ENCODE results near the gene PLXDC2.
A peak's percentile ranks its signal among the peaks of the same experiment; 100 is the strongest.

Gene PLXDC2

DNA sequence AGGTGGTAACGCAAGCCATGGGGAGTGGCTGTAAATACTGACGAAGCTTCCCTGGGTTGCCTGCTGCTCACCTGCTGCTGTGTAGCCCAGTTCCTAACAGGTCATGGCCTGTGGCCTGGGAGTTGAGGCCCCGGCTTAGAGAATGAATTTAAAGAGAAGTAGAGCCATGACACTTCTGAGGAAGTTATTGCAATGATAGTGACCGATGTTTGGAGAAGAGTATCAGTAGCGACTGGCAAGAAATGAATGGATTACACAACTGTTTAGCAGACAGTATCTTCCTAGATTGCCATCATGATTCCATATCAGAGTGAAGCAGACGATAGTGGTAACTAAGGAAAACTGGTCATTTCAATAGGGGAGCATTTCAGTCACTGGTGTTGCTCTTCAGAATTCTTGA, 249.6 kb downstream of the PLXDC2 start:
- DNase-seq = no peak

DNA sequence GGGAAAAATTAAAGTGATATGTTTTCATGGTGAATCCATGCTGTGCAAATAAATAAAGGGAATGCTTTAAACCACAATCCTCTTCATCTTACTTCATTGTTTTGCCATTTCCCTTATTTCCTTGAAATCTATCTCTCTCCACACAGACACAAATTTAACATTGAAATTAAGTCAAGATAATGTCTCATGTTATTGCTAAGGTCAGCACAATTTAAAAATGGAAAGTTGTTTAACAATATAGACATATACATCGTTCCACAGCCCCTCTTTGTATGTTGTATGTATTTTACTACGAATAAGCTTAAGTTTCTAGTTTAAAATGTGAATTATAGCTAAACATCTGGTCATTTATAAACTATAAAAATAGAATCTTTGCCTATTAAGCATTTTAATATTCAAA, 256.9 kb downstream of the PLXDC2 start:
- DNase-seq = no peak

DNA sequence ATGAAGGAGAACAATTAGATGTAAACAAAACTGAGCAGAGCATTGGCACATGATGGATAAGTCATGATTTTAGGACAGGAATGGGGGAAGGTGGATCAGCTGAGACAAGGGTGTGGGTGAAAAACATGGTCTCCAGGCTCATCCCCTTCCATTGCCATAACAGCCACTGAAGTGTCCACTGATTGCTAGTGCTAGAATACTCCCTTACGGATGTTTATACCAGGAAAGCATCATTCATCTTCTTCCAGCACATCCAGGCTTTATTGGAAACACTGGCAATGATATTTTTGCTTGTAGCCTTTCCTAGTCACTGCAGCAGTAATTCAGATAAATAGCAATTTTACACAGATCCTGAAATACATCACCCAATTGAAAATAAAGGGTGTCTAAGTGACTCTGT, 259.5 kb downstream of the PLXDC2 start:
- no peak for DNase-seq

DNA sequence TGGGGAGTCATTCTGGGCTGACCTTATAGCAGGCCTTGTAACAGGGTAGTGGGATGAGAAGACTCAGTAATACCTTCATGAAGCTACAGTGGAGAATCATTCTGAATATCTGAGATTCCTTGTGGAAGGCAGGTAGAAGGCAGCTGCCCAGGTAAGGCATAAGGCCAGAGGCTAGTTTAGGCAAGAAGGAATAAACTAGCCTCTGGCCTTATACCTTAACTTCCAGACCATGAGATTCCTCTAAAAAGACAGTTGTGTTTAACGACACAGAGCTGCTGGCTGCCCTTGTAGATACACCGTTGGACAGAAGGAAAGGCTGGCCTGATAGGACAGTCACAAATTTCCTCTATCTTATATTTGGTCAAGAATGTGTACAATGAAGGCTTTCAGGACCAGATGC, 268.2 kb downstream of the PLXDC2 start:
- no peak for DNase-seq

DNA sequence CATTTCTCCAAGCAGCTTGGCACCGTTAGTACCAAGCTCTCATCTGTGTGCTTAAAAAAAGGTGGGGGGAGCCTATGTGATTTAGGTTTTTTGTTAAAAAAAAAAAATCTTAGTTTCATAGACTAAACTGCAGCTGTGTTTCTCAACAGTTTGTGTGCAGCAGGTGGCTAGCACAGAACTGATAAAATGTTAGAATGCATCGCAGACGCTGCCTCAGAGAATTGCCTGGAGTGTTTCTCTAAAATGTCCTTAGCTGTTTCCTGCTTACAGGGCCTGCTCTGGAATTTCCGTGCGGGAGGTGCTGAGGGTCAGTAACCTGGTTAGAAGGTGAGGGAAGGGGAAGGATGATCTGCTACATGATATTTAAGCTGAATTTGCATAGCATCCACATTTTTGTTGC, 268.9 kb downstream of the PLXDC2 start:
- DNase-seq = no peak

DNA sequence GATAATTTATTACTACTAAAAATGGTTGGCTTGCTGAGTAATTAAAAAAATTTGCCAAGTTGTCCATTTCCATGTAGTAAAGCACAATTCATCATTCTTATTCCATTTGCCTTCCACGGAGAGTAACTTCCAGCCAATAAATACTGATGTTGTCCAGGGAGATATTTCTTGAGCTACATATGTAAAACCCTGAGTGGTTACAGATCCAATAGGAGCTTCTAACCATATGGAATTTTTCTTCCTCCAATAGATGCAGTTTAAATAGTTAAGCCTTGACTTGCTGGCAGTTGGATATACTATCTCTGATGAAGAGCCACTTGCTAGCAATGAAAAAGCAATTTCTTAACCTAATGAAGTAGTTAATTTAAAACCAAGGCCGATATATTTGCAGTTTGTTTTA, 271.1 kb downstream of the PLXDC2 start:
- DNase-seq = no peak

DNA sequence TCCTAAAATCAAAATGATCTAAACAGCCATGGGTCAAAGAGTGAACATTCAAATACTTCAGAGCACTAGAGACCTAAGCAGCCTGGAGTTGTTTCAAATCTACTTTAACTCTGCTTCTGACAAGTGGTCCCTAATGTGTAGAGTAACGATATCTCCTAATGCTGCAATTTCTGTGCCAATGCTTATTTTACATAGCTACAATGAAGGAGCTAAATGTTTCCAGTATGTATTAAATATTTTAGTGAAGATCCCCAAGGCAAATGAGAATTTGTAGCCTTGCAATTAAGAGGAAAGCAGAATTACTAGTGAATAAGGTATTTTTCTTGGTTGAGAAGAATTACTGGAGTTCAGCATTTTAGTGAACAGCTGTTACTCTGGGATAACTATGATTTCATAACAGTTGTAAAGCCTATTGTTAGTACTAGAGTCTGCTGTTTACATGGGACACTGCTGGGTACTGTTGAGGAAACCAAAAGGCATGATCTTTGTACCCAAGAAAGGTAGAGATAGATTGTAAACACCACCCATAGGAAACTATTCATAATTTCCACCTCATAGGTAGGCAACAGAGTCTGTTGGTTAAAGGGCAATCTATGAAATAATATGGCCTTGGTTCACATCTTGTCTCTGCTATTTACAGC, 271.9 kb downstream of the PLXDC2 start:
- no peak for DNase-seq

DNA sequence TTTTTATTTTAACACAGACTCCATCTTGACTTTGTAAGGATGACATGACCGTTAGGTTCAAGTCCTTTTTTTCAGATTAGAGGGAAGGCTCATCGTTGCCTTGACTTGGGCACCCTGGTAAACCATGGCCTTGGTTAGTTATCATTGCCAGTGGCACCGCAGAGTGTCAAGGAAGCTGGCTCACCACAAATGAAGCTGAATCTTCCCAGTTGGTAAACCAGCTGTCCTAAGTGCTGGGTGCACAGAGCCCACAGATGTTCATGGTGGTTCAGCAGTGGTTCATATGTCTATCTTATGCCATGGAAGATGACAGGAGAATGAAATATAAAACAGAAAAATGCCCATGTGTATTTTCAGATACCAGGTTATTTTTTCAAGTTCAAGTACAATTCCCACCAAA, 273.6 kb downstream of the PLXDC2 start:
- no peak for DNase-seq

DNA sequence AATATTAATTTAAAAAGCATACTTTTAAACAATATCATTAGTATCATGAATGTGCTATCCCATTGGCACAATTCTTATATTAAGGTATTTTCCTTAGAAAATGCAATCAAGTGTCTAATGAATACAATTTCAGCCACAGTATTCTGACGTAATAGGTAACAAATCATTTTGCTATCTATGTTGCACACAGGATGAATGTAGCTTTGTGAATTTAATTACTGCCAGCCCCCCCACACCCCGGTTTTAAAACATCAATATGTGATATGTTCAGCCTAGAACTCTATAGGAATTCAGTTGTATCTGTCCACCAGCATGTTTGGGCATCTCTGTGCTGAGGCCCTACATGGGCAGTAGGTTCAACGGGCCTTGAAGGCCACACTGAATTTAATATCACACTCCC, 274.6 kb downstream of the PLXDC2 start:
- DNase-seq = no peak

DNA sequence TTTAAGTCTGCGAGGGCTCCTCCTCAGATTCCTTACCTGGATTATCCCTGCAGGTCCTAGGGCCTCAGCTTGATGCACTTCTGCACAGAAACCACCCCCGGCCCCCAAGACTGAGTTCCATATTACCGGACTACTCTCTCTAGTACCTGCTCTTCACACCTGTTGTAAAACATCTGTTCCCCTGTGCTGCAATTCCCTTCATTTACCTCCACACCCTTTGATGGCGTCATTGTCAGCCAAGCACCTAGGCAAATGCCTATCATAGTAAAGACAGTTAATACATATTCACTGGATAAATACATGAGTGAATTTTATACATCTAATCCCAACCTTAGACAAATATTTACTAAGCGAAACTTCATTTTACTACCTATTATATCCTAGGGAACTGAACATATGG, 275.5 kb downstream of the PLXDC2 start:
- no peak for DNase-seq

DNA sequence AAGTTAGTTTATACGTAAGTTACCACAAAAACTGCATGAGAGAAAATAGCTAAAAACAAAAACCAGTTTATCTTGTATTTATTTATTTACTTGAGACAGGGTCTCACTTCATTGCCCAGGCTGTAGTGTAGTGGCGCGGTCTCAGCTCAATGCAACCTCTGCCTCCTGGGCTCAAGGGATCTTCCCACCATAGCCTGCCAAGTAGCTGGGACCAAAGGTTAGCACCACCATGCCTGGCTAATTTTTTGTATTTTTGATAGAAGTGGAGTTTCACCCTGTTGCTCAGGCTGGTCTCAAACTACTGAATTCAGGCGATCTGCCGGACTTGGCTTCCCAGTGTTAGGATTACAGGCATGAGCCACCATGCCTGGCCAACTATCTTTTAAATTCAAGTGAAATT, 277.4 kb downstream of the PLXDC2 start:
- no peak for DNase-seq

DNA sequence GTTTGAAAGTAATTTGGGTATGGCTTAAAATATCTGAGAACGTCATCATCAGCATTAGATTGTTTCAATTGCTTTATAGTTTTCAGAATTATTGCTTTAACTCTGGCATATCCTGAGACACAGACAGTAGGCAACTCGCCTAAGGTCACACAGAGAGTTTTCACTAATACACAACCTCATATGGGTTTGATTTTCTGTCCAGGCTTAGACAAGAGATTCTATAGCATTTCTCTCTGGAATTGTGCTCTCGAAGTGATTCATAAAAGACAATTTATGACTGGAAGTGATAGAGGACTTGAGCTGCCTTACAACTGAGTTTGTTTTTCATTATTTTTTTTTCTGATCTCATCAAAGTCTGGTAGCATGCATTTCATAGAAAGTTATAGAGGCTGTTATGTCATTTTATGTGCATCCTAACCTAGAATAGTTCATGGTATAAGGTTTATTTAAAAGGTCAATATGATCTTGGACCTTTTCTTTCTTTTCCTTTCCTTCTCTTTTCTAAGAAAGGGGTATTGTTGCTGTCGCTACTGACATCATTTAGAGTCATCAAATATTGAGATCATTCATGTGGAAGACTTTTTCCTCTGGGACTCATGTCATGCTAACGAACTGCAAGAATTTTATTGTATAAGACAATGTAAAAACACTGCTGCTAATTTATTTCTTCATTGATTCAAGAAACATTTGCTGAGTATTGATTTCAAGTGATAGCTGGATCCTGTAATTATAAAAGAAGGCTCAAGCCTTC, 278.2 kb downstream of the PLXDC2 start:
- DNase-seq = no peak

DNA sequence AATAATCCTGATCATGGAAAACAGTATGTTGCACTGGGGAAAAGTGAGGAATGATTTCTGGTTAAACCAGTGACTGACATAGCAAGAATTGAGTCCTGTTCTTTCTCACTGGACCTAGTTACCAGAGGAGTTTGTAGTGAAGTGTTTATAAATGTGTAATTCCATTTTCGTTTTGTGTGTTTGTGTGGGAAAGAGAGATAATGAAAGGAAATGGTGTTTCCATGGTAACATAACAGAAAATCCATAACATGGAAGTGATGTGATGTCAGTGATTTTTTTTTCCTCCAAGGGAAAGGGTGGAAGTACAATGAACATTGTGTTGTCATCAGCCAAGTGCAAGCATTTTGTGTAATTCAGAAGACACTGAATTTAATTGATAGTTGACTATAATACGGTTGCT, 283.9 kb downstream of the PLXDC2 start:
- DNase-seq = no peak

DNA sequence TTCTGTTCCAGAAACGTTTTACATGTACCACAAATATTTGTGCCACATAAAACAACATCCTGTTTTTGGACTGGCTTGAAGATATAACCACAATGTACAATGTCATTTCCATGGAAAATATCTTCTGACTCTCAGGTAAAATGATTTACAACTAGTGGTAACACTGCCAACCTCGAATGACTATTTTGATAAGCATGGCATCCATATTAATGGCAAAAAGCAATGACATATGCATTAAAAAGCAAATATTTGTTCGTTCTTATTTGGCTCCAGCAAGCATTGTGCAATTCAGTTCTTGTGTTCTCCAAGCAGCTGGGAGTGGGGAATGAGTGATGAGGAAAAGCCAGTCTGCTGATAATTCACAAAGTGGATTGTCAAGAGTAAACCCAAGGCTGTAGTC, 289.0 kb downstream of the PLXDC2 start:
- DNase-seq = no peak

DNA sequence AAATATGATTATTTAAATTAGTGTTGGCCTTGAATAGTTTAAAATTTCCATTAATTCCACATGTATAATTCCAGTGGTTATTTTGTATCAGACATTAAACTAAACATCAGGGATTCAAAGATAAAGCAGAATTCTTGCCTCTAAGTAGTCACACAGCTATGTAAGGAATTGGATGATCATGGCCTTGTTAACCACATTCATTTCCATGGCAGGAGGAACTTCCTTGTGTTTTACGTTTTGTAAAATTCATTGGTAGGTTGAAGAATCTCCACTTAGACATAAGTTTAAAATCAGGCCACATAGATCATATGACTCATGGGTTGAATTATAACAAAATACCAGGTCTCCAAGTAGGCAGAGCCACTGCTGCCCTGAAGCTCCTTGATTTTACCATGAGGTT, 289.7 kb downstream of the PLXDC2 start:
- no peak for DNase-seq

DNA sequence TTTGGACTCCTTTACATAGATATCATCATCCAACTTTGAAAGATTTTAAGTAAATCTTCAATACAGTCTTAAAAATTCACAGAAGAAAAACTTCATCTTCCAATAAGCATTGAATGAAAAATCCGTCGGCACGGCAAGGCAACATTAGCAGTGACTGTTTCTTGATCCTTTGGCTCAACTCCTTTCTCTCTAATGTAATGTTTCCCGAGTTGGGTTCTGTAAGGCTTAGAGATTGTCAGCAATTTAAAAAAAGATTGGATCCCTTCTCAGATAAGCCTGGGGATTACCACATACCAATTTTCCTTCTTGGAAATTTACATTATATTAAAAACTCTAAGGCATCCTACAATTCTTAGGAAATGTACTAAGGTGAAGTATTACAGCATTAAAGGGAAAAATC, 291.8 kb downstream of the PLXDC2 start:
- DNase-seq = no peak

DNA sequence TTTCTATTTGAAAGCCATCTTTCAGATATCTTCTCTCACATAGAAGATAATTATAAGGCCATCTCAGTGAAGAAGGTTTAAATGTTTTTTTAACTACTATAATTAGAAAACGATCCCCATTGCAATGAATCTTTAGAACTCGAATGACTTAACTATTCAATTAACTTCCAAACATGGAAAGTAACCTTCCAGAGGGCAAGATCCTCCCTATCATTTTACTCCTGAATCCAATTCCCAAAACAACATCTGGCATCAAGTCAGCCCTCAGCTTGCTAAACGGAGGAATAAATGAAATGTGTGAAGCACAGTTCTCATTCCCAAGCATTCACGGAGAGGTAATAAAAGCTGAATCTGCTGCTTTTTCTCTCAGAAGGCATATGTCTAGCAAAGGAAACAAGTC, 293.4 kb downstream of the PLXDC2 start:
- DNase-seq = no peak

DNA sequence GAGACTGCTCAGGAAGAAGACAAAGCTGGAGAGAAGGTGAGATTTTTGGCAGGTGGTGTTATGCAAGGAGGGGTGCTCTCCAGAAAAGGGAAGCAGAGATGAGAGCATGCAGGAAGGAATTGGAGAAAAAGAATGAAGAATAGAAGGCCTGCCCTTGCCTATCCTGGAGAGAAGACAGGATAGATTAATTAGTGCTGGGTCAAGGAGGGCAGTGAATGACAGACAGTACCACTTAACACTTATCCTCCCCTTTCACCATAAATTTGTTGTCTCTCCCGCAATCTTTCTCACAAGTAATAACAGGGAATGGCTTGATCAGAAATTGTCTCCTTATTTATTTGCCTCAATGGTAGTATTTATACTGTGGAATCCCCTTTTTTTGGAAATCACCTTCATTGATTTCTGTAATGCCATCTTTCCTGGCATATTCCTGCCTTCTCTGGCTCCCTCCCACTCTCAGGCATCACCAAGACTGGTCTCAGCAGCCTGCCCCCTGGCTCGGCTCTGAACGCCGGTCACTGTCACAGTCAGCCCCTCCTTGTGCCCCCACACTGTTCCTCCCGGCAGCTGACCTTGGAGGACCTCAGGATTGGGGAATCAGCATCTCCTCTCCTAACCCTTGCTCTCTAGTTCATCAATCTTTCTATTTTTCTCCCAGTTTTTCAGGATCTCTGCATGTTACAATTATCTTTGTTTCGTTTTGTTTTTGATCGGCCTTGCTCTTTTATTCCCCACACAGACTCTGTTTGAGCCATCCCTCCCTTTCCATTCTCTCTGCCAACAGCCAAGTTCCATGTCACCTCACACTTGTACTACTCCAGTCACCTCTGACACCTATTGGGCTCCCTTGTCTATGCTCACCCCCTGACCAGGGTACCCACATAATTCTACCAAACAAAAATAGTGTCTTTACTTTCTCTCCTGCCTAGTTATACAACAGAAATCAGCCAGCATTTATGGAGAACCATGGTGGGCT, 294.2 kb downstream of the PLXDC2 start:
- DNase-seq = no peak

DNA sequence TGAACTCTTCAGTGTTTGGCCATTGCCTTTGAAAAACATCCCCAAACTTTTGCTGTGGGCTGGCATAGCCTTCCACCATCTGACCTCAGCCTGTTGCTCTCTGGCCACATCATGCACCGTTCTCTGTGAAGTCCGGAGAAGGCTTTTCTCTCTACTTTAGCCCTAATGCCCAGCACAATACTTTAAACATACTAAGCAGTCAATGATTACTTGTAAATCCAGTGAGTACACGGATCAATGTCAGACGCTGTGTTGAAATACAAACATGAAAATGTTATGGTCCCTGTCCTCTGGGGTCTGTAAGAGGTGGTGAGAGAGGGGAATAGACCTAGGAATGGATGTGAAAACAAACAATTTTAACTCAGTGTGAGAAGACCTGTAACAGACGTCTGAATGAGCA, 297.9 kb downstream of the PLXDC2 start:
- DNase-seq = no peak

DNA sequence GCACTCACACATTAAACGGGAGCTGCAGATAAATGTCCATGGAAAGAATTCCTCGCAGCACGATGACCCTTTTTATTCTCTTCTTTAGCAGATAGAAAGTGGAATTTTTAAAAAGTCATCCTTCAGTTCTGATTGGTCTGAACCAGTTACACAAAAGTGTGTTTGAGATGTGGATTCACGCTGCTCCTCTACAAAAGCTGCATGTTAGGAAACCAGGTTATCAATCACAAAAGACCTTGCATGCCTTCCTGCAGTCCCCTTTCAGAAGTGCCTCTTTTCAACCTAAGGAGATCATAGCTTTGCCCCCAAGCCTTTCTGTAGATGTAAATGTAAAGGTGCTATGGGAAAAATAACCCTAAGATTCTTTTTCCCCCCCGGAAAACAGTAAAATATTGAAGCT, 299.7 kb downstream of the PLXDC2 start:
- DNase-seq = no peak

DNA sequence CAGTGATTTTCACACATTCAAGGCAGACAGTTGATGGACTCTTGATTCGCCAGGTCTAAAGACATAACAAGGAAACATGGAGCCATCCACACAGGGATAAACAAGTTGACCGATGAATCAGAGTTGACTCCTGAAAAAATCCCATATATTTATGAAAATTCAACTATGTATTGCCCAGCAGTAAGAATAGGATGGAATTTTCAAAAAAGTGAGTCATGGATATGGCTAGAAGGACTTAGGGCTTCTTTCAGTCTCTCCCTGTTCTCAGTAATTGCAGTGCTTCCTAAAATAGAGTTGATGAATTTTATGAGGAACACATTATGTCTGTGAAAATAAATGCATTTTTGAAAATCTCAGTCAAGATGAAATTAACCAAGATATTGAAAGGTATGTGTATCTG, 301.2 kb downstream of the PLXDC2 start:
- DNase-seq = no peak

DNA sequence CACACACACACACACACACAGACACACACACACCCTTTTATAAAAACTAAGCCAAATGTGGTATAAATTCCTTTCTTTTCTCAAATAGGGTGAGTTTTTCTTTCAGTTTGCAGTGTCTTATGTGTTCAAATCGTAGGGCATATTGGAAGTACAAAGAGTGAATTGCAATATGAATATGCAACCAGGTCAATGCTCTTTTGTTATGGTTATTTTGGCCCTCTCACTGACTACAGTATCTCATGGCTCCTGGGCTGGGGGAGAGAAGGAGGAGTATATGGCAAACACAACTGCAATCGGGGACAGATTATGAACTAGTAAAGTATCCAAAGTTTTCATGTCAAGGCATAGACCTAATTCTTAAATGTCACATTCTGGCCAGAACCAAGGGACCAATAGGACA, 301.9 kb downstream of the PLXDC2 start:
- no peak for DNase-seq

DNA sequence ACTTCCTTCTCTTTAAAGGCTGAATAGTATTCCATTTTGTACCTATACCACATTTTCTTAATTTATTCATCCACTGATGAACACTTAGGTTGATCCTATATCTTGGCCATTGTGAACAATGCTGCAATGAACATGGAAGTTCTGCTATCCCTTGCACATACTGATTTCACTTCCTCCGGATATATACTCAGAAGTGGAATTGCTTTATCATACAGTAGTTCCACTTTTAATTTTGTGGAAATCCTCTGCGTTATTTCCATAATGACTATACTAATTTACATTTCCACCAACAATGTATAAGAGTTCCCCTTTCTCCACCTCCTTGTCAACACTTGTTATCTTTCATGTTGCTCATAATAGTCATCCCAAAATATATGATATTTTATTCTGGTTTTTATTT, 312.6 kb downstream of the PLXDC2 start:
- DNase-seq = peak; percentile 8

DNA sequence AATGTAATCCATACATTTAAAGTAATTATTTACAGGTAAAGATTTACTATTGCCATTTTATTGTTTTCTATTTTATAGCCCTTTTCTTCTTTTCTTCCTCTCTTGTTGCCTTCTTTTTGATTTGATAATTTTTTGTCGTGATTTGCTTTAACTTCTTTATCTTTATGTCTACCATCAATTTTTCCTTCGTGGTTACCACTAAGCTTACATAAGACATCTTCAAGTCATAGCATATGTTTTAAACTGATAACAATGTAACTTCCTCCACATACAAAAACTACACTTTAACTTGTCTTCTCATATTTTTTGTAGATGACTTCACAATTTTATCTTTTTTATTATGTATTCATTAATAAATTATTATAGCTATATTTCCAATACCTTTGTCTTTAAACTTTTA, 316.6 kb downstream of the PLXDC2 start:
- no peak for DNase-seq

All from CD4-positive, alpha-beta T cell treated with Interleukin-21 for 1 hour (primary cell).